ENCODE results near the gene SCCPDH.

- TF ChIP-seq POLR2A (IDR thresholded peaks at IDR 0.05; ENCODE audit: low read length) (no peak), GATA1 (IDR thresholded peaks at IDR 0.05; ENCODE audit: low read depth, low read length) (no peak)
These were observed 76.5 kb downstream of the SCCPDH start for GRCh38 chr1:246800756-246801155.

Measured in erythroblast (primary cell).